ENCODE measurements around the gene ASB13.

Gene ASB13

DNA sequence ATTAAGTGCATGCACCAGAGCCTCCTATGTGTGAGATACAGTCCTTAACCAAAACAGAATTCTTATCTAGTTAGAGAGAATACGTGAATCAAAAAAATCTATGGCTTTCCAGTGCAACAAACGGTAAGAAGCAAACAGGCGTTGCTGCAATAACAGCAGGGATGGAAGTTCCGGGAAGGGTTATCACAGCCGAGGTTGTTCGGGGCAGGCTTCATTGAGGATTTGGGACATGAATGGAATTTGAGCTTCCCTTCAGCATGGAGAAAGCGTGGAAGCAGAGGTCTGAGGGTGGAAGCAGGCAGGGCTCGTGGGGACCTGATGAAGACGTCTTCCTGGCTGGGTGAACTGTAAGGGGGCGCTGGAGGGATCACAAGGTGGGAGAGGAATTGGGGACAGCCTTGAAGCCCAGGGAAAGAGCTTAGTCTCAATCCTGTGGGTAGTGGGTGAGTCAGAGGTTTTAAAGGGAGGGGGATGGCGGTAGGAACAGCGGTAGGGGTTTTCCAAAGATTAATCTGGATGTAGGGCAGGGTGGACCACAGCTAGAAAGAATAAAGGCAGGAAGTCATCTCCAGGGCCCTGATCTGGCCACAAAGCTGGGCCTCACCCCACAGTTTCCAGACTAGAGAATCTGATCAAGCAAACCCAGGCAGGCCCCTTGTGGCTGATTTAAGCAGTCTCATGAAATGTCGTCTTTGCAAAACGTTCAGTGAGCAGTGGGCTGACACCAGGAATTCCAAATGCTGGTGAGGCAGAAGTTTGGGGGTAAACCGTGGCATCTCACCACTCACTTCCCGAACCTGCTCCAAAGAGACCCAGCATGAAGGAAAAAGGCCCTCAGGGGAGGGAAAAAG, 76.5 kb downstream of the ASB13 start:
- FAIRE-seq: no peak
- DNase-seq (ENCODE audit: insufficient read length): no peak
- TF ChIP-seq TAF1 (IDR thresholded peaks at IDR 0.05; ENCODE audit: borderline replicate concordance, low read depth, low read length) (no peak), POLR2A (IDR thresholded peaks at IDR 0.05; ENCODE audit: low read depth, low read length) (no peak), POLR2AphosphoS5 (IDR thresholded peaks at IDR 0.05; ENCODE audit: low read depth, low read length) (no peak)

DNA sequence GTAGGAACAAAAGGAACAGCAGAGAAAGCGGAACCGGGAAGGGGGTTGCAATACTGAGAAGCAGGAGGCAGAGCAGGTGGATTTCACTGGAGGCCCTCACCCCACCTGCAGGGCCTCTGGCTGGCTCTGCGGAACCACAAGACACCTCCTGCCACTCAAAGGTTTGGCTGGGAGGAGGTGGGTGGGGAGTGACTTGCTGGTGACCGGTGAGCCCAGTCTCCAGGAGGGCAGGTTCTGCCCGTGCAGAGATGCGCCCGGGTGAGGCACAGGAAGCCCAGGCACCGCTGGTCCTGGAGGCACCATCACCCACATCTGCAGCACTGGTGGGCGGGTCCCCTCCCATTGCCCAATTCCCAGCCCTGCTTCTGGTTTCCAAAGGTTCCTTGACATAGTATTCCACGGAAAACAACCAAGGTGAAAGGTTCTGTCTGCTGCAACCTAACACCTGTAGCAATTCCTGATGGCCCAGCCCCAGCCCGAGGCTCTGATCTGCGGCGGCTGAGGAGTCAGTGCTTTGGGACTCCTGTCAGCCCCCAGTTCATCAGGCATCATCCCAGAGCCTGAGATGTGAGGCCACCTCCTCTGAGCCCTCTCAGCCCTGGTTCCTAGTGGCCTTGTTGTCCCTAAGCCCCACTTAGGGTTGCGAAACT, 77.3 kb downstream of the ASB13 start:
- no peak for DNase-seq (ENCODE audit: insufficient read length)
- FAIRE-seq: no peak
- no peak for TF ChIP-seq POLR2AphosphoS5 (IDR thresholded peaks at IDR 0.05; ENCODE audit: low read depth, low read length)
- no peak for TF ChIP-seq POLR2A (IDR thresholded peaks at IDR 0.05; ENCODE audit: low read depth, low read length)
- no peak for TF ChIP-seq TAF1 (IDR thresholded peaks at IDR 0.05; ENCODE audit: borderline replicate concordance, low read depth, low read length)

Measured in GM12892 (cell line).